ENCODE measurements around the gene UBR1.
"Not testable (repeated sequence)": the region's sequence is repeated elsewhere in the genome, so short reads cannot be mapped to it uniquely, and the experiment has no call there.

The UBR1 gene

DNA sequence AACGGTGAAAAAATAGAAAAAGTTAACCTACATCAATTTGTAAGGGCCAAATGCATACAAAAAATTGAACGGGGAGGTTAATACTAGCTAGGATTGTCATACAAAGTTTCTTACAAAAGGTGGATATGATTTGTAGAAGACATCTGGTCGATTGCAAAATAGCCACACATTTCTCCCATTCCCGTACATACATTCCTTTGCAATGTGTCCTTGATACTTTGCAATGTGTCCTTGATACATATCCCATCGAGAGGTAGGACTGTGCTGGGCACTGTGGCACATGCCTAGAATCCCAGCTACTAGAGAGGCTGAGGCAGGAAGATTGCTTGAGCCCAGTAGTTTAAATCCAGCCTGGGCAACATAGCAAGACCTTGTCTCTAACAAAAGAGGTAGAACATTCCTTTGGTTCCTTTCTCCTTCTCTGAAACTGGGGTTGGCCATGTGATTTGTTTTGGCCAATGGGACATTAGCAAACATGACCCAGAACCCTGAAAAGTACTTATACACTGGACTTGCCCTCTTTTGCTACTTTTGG is 194.7 kb downstream of the UBR1 start:
- no peak for DNase-seq (ENCODE audit: low spot score)

DNA sequence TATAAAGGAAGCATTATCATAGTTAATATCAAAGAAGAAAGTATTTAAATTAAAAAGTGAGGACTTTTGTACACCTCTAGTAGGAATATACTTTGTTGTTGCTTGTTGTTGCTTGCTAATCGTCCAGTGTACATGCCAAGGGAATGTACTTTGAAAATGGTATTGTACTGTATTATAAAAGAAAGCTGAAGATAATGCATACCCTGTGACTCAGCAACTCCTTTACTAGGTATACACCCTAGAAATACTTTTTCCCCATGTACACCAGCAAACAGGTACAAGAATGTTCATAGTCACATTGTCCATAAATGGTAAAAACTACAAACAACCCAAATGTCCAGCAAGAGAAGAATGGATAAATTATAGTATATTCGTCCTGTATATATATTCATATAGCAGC is 197.3 kb downstream of the UBR1 start:
- no peak for DNase-seq (ENCODE audit: low spot score)

DNA sequence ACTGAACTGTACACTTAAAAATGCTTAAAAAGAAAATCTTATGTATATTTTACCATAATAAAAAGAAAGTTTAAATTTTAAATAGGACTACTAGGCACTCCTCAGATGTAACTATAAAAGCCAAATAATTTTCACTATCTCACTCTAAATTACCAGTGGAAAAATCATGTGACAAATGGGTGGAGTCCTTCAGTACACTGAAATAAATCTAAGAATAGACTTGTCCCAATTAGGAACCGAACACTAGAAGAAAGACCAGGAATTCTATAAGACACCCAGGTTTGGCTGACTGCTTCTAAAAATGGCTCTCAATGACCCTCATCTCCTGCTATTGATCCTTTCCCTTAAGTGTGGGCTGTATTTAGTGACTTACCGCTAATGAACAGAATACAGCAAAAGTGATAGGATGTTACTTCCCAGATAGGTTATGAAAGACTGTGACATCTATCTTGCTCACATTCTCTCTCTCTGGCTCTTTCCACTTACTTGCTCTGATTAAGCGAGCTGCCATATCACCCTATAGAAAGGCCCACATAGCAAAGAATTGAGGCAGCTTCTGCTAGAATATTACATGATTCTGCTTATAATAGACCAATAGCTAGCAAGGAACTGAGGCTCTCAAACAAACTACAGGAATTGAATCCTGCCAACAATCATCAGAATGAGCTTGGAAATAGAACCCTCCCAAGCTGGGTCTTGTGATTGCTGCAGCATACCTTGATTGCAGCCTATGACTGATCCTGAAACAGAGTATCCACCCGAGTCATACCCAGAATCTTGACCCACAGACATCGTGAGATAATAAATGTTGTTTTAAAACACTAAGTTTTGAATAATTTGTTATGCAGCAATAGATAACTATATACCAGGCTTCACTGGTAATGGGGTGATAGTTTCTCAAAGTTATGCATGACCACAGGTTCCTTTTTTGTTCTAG is 202.2 kb downstream of the UBR1 start:
- no peak for DNase-seq (ENCODE audit: low spot score)

DNA sequence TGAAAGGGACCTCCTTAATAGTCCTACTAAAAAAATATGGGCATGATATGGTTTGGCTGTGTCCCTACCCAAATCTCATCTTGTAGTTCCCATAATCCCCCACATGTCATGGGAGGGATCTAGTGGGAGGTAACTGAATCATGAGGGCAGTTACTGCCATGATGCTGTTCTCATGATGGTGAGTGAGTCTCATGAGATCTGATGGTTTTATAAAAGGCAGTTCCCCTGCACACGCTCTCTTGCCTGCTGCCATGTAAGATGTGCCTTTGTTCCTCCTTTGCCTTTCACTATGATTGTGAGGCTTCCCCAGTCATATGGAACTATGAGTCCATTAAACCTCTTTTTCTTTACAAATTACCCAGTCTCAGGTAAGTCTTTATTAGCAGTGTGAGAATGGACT is 211.9 kb downstream of the UBR1 start:
- not testable (repeated sequence) for DNase-seq (ENCODE audit: low spot score)
